ENCODE measurements around the gene DNAJC19.

DNAJC19 gene

DNA sequence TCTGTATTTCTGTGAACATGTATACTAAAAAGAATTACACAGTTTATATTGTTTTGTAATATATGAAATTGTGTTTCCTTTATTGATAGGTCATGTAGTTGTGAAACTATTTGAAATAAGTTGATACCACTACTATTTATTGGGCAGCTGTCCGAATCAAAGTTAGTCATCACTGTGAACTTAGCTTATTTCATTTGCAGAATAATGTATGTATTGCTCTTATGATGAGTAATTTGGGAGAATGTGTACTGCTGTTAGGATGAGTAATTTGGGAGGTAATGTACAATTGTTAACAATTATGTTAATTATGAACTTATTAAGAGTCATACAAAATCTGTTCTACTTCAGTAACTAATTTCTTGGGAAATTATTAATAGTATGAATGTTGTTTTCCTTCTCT is 54.9 kb downstream of the DNAJC19 start:
- ChIA-PET POLR2A (interaction anchor here (0.5 to 1.5 kb wide), 2 partner anchors 12 to 22 kb away, joined by 3 read pairs; no protein-coding TSS in a partner anchor), CTCF (no interaction called here)
- WGBS (ENCODE audit: insufficient coverage), result no CpG with 5 or more reads among the region's 1 CpG
- Histone ChIP-seq H3K4me3 (ENCODE audit: control insufficient read depth in 1 of 7, extremely low read depth in 1 of 7, insufficient read depth in 4 of 7, low read depth in 2 of 7, low read length in 6 of 7) (no peak overlapping the region), H3K27me3 (replicated peaks in 2 of 5; ENCODE audit: control insufficient read depth in 4 of 5, insufficient read depth in 5 of 5, low read length in 4 of 5) (no peaks in the 10 kb centered on the region), H3K36me3 (ENCODE audit: control insufficient read depth in 4 of 4, insufficient read depth in 4 of 4, low read length in 3 of 4) (peaks cover 12 to 33% (median 23%) of the 10 kb centered on the region in 4 experiments), H3K27ac (ENCODE audit: insufficient read depth in 1 of 2, low read depth in 1 of 2, low read length in 2 of 2, poor library complexity in 1 of 2, severe bottlenecking in 2 of 2) (no peak overlapping the region), H3K9me3 (ENCODE audit: control extremely low read depth in 1 of 5, control insufficient read depth in 4 of 5, insufficient read depth in 2 of 5, low read depth in 1 of 5, low read length in 4 of 5) (no peaks in the 10 kb centered on the region), H3K4me1 (ENCODE audit: control extremely low read depth in 1 of 4, control insufficient read depth in 4 of 4, insufficient read depth in 4 of 4, low read length in 3 of 4) (no peaks in the 10 kb centered on the region)
- no peak for DNase-seq

Measured in common myeloid progenitor, CD34-positive (primary cell).